Stimulated activated CD8-positive, alpha-beta memory T cell treated with anti-CD3 and anti-CD28 coated beads, Interleukin-15, amount 100 ng/mL, for 48 hours (primary cell): ENCODE measurements around the gene MFN1.

Experiments
- DNase-seq, 2 donors: peaks; one replicate each; pipeline ENCODE4 v3.0.0-alpha.2; 2020; ENCODE audit warnings: low read depth in 2 of 2

Gene MFN1

DNA sequence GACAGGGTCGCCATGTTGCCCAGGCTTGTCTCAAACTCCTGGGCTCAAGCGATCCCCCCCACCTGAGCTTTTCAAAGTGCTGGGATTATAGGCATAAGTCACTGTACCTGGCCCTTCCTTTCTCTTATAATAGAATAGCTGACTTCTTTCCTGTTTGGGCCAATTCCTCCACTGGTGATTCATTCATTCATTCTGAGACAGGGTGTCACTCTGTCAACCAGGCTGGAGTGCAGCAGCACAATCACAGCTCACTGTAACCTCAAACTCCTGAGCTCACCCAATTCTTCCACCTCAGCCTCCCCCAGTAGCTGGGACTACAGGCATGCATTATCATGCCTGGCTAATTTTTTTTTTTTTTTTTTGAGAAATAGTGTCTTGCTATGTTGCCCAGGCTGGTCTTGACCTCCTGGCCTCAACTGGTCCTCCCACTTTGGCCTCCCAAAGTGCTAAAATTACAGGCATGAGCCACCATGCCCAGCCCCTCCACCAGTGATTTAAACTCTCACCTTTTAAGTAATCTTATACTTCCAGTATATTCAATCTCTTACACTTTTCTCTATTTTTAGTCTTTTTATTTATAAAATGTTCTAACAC lies 82.9 kb downstream of the MFN1 start:
- DNase-seq = no peak

DNA sequence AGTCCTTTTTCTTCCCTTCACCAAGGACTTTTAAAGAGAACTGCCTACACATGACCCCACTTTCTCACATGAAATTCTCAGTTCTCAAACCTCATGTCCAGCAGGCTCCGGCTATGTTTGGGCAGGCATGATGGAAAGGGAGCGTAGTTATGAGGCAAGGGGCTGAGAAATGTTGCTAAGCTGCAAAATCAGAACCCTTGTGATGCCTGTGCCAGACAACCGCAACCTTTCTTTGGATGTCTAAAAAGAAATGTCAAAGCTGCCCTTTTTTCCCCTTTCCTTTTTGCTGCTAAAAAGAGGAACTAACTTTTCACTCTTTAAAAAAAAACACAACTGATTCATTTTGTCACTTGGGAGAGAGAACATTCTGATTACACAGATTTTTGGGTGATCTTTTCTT lies 84.5 kb downstream of the MFN1 start:
- no peak for DNase-seq

DNA sequence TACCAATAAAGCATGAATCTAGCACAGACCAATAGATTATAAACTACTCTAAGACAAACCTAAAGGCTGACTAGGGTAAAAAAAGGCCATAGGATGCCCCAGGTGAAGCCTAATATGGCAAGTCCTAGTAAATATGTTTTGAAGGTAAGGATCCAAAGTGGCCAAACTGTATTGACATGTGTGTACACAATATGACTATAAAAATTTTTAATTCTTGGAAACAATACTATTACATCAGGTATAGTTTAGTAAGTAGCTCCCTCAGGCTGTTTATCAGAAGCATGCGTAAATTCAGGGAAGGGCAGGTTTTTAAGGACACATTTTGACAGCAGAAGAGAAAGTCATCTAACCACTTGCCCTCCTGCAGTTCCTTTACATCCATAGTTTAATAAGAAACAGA lies 84.9 kb downstream of the MFN1 start:
- DNase-seq = no peak

DNA sequence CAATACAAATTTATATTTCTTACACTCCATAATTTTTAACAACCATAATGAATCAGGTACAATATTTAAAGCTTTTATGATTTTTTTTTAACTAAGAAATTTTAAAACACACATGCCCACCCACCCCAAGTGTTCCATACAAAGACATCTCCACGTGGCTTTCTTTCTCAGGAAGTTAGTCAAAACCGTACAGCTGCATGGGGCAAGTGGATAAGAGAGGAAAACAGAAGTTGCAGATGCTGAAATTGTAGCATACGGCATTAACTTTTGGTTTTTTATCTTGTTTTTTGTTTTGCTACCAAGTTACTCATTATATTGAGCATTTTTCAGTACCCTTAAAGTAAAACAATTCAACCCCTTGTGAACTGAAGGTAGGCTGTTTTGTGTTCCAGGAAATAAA lies 89.0 kb downstream of the MFN1 start:
- no peak for DNase-seq

DNA sequence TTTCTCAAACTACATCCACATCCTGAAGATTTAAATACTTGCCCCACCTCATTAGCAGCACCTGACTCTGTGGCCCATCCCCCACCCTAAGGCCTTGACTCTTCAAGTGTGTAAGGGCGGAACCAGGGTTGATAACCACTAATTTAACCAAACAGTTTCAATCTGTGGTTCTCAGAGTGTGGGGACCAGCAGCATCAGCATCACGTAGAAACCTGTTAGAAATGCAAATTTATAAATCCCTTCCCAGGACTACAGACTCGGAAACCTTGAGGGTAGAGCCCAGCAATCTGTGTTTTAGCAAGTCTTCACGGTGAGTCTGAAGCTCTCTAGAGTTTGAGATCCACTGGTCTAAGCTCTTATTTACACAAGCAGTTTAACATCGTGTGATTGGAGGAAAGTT lies 91.3 kb downstream of the MFN1 start:
- DNase-seq = no peak
